HG03442 (cell line): ENCODE results near the gene GJA5.

Experiments used
- ATAC-seq: cut with Tn5 transposase; IDR thresholded peaks from one replicate; pipeline ENCODE4 v1.9.1; 2021; ENCODE audit warnings: mild to moderate bottlenecking, moderate library complexity; ENCODE audit not compliant: unreplicated experiment

GJA5 gene

DNA sequence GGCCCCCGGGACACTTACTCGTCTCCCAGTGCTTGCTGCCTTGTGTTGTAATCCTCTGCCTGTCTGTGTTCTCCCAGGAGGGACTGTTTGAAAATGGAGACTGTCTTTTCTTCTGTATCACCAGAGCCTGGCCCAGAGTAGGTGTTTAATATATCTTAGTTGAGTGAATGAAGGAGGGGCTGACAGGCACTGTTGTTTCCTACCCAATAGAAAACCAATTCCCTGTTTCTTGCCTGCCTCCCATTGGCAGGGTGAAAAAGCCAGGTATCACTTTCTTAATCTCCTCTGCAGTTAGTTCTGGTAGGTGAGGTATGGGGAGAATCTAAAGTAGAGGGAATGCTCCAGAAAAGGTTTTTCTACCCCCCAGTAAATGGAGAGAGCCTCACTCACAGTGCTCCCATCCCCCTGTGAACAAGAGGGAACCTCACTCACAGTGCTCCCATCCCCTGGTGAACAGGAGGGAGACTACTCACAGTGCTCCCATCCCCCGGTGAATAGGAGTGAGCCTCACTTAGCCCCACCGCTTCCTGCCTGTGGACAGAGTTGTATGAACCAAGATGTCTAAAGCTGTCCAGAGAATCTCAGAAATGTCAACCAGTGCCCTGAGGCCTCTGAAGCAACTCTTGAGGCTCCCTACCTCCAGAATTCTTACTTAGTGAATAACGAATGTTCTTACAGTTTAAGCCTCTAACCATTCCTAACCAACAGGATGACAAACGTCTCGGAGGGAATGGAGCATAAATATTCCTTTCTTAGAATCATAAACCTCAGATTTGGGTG, at the start of gene GJA5:
Gene GJA5 (minus strand): TSS at position 122 of the 780 bp plus-strand sequence. CDS start 1,364 bp downstream, outside the sequence.
- no peak for ATAC-seq

DNA sequence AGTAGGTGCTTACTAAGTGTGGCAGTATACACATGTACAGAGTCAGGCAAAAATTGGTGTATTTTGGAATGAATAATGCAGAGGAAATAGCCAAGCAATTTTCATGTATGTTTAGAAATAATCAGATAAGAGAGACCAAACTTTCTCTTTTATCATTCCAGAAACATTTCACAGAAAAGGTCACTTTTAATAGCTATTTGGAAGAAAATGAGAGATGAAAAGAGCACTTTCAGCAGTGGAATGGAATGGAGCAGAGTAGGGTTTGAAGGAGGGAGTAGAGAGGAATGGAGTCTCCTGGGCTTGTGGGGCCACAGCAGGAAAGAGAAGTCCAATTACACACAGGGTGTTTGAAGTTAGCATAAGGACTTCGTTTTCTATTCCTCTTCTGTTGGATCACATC, 48.8 kb upstream of the GJA5 start:
- ATAC-seq: no peak

DNA sequence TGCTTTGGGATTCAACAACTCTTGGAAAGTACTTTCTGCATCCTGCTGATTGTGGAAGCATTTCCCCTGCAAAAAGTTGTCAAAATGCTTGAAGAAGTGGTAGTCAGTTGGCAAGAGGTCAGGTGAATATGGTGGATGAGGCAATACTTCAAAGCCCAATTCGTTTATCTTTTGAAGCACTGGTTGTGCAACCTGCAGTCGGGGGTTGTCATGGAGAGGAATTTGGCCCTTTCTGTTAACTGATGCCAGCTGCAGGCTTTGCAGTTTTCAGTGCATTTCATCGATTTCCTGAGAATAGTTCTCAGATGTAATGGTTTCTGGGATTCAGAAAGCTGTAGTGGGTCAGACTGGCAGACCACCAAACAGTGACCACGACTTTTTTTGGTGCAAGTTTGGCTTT, 47.6 kb upstream of the GJA5 start:
- ATAC-seq: no peak

DNA sequence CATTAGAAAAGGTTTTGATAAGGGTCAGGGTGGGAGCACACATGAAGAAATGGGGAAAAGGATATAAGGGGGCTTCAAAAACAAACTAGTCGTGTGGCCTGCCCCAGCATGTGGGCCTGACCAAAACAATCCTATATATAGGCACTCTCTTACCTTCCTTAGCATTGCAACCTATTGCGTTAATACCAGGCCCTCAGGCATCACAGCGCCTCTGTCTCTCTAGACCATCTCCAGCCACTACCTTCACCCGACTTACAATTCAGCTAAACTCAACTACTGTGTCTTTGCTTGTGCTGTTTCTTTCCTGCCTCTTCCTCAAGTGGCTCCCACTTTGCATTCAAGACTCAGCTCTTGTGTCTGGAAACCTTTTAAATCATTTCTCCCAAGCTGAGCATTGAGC, 47.0 kb upstream of the GJA5 start:
- ATAC-seq: no peak

DNA sequence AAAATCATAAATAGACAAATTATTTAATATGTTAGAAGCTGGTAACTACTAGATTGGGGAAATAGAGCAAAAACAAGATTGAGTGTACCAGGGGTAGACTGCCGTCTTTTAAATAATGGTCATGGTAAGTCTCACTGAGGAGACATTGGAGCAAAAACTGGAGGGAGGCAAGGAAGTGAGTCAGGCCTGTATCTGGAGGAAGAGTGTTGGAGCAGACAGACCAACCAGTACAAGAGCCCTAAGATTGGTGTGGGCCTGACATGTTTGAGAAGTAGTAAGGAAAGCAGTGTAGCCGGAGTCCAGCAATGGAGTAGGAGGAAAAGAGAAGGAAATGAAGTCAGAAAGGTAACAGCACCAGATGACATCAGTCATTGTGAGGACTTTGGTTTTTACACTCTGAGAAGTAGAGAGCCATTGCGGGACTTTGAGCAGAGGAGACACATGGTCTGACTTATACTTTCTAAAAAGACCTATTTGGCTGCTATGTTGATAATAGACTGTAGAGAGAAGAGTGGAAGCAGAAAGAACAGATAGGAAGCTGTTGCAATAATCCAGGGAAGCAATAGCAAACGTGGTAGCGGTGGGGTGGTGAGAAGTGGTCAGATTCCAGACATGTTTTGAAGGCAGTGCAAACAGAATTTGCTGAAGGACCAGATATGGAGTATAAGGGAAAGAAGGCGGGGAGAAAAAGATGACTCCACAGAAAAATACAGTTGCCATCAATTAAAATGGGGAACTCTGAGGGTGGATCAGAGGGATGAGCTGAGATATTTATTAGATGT, 44.7 kb upstream of the GJA5 start:
- no peak for ATAC-seq

DNA sequence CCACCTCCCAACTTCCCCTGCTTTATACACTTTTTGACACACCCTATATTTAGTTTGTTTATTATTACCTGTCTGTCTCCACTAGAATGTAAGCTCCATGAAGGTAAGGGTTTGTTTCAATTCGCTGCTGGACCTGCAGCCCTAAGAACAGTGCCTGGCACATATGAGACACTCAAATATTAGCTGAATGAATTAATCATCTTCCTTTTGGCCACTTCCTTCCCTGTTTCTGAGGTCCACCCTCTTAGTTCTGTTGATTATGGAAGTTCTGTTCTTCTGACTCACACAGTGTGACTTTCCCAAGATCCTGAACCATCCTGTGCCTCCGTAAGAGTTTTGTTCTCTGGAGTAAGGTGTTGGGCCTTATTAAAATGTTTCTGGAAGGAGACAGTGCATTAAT, 40.4 kb upstream of the GJA5 start:
- ATAC-seq: no peak

DNA sequence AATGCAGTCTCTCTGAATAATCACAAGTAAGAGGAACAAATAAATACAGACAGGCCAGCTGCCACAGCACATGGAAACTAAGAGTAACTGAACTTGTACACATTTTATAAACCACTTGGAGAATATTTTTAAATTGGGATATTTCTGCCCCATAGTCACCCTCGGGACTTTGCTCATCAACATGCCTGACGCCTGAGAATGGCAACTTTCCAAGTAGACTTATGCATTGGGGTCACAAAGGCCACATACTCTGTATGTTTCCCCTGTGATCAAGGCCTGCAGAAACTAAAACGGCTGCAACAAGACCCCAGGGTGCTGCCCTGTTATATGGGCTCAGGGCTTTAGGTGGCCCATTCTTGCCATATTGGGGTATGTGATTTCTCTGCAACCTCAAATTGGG, 38.3 kb upstream of the GJA5 start:
- ATAC-seq: no peak

DNA sequence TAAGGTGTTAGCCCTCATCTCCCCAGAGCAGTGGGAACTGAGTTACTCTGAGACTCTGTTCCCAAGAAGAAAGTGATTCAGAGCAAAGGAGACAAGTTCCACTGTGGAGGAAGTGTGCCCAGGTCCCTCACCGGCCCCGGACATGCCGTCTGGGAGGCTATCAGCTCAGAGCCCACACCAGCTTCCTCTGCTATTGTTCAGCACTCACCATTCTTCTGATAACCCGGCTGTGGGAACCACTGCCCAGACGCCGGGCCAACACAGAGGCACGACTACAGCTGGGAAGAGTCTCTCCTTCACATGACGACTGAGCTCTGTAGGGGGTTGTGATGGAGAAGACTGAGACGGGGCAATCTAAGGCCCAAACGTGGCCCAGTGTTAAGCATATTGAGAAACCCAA, 34.2 kb upstream of the GJA5 start:
- ATAC-seq: no peak

DNA sequence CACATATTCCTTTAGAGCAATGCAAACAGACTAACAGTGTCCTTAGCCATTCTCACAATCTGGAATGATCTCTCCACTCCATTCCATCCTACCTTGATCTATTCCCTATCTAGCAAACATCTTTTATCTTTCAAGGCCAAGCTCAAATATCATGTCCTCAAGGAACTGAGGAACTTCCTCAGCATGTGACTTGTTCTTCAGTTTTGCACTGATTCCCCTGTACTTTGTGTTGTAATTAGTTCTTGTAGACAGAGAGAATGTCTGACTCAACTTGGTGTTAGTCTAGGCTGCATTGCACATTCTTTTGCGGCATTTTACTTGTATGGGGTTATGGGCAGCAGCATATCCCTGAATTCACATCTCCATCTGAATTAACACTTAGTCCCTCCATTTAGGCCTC, 31.5 kb upstream of the GJA5 start:
- ATAC-seq: no peak

DNA sequence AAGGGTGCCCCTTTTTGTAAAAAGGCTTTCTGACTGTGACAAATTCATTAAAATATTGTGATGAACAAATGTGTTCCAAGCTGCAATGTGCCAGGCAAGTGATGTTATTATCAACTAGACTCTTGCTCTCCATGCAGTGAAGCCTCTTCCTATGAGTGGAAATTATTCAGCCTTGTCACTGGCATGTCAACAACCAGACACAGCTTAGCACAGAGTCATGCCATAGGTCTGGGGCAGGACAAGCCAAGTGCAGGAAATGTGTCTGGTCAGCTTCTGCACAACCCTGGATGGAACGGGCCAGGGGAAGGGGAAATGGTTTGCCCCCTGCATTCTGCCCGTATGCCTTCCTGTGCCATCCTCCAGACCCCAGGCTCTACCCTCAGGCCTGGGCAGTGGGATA, 27.4 kb upstream of the GJA5 start:
- no peak for ATAC-seq

DNA sequence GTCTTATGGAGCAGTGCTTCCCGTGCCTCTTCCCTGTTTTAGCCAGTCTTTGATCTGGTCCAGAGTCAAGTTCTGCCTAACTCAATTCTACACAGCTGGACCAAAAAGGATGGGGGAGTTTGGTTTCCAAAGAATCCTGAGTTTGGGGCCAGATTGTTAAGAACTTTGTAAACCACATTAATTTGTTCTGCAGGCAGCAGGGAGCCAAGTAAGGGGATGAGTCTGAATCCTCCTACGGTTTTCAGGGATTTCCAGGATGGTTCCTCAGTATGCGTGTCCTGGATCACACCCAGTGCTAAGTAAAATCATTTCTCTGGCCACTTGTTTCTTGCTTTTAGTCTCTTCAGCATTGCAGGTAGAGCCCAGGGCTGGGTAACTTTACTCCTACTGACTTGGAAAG, 26.1 kb upstream of the GJA5 start:
- ATAC-seq: no peak

DNA sequence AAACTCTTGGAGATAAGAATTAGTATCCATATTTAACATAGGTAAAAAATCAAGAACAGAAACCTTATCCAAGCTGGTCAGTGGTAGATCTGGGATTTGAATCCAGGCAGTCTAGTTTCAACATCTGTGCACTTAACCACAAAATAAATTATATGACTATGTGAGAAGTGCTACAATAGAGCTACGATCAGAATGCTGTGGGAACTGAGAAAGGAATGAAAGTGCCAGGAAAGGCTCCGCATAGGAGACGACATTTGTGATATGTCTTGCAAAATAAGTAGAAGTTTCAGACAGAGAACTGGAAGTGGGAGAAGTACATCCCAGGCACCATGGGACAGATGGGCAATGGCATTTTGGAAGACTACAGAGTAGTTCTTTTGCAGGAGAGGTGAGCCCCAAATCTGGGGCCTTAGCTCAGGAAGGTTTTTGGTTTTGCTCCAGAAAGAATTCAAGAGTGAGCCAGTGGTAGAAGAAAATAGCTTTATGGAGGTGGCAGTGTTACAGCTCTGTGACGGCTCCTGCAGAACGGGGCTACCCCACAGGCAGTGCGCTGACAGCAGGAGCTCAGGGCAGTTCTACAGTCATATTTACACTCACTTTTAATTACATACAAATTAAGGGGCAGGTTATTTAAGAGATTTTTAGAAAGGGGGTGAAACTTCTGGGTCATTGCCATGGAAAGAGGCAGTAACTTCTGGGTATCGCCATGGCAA, 25.5 kb upstream of the GJA5 start:
- no peak for ATAC-seq

DNA sequence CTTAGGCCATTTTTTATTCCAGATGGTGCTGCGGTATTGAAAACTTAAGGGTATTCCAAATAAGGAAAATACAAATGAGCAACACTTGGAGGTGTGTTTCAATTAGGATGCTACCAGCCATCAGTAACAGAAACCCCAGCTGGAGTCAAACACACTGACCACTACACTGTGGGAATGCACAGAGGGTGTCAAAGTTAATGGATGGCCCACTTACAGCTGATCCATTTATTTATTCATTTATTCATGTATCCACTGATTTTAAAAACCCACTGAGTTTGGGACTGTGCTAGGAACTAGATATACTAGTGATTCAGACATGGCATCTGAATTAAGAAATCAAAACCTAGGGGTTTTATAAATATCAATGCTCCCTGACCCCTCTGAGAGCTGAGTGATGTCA, 24.5 kb upstream of the GJA5 start:
- ATAC-seq: no peak

DNA sequence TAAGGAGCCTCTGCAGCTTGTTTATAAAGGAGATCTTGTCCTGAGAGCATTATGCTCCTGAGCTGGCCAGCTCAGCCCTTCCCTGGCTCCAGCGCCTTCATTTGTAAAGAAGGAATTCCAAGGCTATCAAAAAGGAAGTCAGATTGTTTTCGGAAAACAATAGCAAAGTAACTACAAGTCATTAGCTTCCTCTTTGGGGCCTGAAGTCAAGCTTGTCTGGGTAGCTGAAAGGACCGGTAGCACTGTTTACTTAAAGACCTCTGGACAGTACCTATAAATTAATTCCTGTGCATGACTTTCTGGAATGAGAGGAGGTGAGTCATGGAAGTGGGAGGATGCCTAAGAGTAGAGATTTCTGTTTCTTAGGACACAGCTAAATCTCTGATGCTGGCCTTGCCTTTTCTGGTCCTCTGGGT, 20.7 kb upstream of the GJA5 start:
- ATAC-seq: no peak

DNA sequence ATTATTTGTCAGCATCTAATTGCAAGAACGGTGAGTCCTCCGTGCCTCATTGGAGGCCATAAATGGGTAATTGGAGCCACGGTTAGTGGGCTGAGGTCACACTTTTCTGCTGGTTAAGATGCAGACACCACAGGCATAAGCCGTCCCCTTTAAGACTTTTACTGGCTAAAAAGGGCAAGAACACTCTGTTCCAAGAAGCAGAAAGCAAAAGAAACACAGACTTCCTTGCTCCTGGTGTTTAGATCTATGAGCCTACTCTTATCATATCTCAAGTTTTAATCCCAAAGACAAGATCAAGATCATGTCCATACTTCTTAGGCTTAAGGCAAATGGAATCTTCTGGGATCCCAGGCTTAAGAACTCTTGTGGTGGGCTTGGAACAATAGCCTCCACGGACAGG, 17.3 kb upstream of the GJA5 start:
- no peak for ATAC-seq

DNA sequence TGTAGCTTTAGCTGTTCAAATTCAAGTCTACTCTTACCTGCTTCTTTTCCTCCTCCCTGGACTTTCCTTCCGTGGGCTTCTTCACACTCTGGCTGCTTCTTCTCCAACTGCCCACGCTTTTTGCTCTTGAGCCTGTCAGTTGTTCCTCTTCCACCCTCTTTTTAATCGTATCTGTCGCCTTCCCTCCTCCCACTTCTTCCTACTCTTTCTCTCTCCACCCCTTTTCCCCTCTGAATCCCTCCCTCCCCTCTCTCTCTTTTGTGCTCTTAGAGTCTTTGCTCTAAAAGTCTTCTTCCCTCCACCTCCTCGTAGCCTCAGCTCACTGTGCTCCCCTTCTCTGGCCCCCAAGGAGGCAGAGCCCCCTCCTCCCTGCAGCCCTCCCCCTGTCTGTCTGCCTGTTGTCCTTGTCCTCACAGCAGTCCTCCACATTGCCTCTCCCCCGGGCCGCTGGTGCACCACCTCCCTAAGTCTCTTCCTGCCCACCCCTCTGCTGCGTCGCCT, 12.9 kb upstream of the GJA5 start:
- no peak for ATAC-seq

DNA sequence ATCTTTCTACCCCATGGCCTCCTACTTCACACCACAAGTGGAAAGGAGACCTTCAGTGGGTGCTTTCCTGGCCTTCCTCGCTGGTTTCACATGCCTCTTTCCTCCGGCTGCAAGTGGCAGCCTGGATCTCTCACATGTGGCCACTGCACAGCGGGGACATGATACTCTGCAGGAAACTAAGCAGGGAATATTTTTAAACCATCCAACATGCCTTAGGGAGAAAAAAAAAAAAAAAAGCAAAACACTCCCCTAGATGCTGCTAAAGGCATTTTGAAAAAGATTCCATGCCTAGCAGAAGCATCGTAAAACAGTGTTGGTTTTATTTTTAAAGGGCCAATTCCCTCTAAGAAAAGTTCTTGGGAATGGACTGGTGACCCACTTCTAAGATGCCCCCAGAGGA, 12.2 kb upstream of the GJA5 start:
- ATAC-seq: no peak

DNA sequence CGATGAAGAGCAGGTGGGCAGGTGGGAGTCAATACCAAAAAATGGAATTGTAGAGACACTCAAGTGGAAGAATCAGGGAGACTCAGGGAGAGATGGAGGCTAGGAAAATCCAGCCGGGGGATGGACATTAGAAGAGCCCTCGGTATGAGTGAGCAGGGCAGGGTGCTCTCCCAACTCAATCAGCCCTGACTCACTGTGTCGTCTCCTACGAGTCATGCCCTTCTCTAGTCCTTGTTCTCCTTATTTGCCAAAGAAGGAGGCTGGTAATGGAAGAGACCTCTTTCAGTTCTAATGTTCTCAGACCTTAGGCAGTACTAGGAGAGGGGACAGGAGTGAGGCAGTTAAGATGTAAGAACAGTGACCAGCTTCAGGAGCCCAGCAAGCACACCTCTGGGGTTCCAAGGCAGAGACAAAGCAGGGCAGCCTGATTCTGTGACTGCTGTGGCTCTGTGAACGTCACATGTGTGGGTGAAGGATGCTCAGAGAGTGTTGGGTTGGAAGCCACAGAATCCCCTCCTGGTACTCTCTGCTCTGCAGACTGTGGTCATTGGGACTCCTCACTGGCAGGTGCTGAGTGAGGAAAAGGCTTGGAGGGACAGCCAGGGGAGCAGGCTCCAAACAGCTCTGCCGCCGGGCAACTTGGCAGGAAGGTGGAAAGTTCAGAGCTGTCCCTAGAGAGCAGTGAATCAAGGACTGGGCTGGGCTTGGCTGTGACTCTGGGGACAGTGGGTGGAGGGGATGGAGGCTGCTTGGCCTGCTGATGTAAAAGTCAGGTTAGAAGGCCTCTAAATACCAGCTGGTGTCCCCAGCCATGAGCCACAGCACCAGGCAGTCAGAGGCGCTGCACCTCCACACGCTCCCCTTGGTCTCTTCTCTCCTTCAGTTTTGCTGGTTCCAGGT, 11.1 kb upstream of the GJA5 start:
- ATAC-seq: no peak

DNA sequence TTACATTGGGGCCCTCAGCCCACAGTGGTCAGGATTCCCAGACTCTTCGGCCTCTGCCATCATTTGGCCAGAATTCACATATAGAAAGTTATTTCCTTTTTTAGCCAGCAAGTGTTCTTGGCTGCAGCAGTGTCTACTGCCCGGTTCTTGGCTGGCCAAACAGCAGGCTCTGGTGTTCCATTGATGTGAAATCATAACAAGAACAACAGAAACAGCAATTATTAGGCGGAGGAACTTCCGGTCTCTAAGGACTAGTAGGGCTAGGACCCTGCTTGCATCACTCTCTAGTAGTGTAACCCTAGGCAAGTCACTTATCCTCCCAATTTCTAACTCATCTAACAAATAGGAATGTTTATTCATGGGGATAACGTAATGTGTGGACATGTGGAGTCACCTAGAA, 8.7 kb upstream of the GJA5 start:
- ATAC-seq: no peak

DNA sequence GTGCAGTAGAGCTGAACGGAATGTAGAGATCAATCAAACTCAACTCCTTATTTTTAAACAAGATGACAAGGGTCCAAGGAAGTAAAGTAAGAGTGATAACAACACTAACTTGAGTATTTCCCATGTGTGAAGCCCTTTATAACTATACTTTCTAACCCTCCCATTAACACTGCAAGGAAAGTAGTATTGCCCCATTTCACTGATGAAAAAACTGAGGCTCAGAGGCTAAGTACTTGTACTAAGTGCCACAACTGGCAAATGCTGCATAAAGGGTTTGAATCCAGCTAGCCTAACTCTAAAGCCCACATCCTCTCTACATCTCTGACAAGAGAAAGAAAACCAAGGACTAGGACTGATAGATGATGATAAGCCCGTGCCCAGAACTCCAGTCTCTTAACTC, 8.2 kb upstream of the GJA5 start:
- no peak for ATAC-seq

DNA sequence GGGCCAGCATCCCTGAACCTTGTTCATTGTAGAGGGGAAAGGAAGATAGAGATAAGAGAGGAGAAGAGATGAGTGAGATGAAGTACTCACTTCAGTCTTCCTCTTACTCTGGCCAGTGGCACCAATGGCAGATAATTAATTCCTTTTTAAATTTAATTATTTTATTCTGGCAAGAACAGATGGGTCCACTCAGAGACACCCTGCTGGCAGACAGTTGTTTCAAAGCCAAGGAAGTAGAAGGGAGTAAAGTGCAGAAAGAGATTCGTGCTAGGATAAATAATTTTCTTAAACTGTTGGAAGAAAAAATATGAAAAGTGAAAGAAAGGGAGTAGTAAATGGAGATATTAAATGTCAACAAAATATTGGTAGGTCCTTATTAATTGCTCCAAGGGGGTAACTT, 7.7 kb upstream of the GJA5 start:
- no peak for ATAC-seq
